Liver (tissue), 9 donors: ENCODE data around the gene RPL21. TPM values are rescaled to one million over a fixed set of nuclear protein-coding genes. Genes with fewer than 3 reads are reported as not detected.
A peak's percentile ranks its signal among the peaks of the same experiment; 100 is the strongest.

ENCODE experiments used
- DNase-seq: peaks from one replicate; pipeline ENCODE4 v3.0.0-alpha.2; 2017; ENCODE audit warnings: low spot score
- H3K27ac ChIP-seq, 2 donors: one replicate each; pipeline ENCODE4 v1.7.0; 2013; ENCODE audit warnings: inconsistent platforms in 2 of 2, low read length in 2 of 2, control low read depth in 1 of 2, low read depth in 1 of 2, mild to moderate bottlenecking in 1 of 2
- H3K27me3 ChIP-seq, 4 donors: one replicate each; pipeline versions ENCODE4 v1.6.1 to v1.7.0; 2013; ENCODE audit warnings: low read length in 3 of 4, inconsistent platforms in 1 of 4, mild to moderate bottlenecking in 1 of 4, moderate library complexity in 1 of 4; ENCODE audit not compliant: control insufficient read depth in 4 of 4, insufficient read depth in 4 of 4
- H3K36me3 ChIP-seq, 4 donors: one replicate each; pipeline versions ENCODE4 v1.6.1 to v1.7.0; 2013; ENCODE audit warnings: low read length in 3 of 4, mild to moderate bottlenecking in 3 of 4, low read depth in 1 of 4, moderate library complexity in 1 of 4; ENCODE audit not compliant: control insufficient read depth in 4 of 4, insufficient read depth in 3 of 4
- H3K4me1 ChIP-seq, 4 donors: one replicate each; pipeline versions ENCODE4 v1.6.1 to v1.7.0; 2013; ENCODE audit warnings: low read length in 3 of 4, mild to moderate bottlenecking in 3 of 4, moderate library complexity in 1 of 4; ENCODE audit not compliant: control insufficient read depth in 4 of 4, insufficient read depth in 4 of 4
- H3K4me3 ChIP-seq, 3 donors: one replicate each; pipeline versions ENCODE4 v1.6.1 to v1.7.0; 2013; ENCODE audit warnings: low read length in 3 of 3, control low read depth in 1 of 3, low read depth in 1 of 3, mild to moderate bottlenecking in 1 of 3
- H3K9ac ChIP-seq, 2 donors: one replicate each; pipeline ENCODE4 v1.7.0; 2013; ENCODE audit warnings: low read length in 2 of 2, mild to moderate bottlenecking in 2 of 2, moderate library complexity in 2 of 2, control low read depth in 1 of 2, low read depth in 1 of 2
- H3K9me3 ChIP-seq, 4 donors: one replicate each; pipeline versions ENCODE4 v1.6.1 to v1.7.0; 2013; ENCODE audit warnings: low read length in 3 of 4; ENCODE audit not compliant: control insufficient read depth in 4 of 4
- ATF3 ChIP-seq: IDR thresholded peaks from 2 replicates; pipeline ENCODE4 v1.6.1; 2016; ENCODE audit warnings: antibody characterized with exemption
- CTCF ChIP-seq: fragments of 150-350 bp; IDR thresholded peaks from 2 replicates; pipeline ENCODE4 v1.5.1; 2017; ENCODE audit warnings: improper control_type of control experiment, low read depth, low read length; ENCODE audit not compliant: missing input control
- EGR1 ChIP-seq, 2 donors: IDR thresholded peaks; 2 replicates each; pipeline ENCODE4 v1.6.1; 2016 to 2018; ENCODE audit warnings: antibody characterized with exemption in 2 of 2, low read depth in 2 of 2
- FOXA1 ChIP-seq: IDR thresholded peaks from 2 replicates; pipeline ENCODE4 v1.6.1; 2016; ENCODE audit warnings: antibody characterized with exemption
- FOXA2 ChIP-seq: IDR thresholded peaks from 2 replicates; pipeline ENCODE4 v1.6.1; 2016; ENCODE audit warnings: antibody characterized with exemption
- HNF4A ChIP-seq, 2 donors: conservative IDR thresholded peaks; 2 replicates each; pipeline ENCODE4 v1.6.1; 2016; ENCODE audit warnings: antibody characterized with exemption in 2 of 2, mild to moderate bottlenecking in 2 of 2
- MAX ChIP-seq: IDR thresholded peaks from 2 replicates; pipeline ENCODE4 v1.6.1; 2016; ENCODE audit warnings: antibody characterized with exemption
- RAD21 ChIP-seq, 2 donors: IDR thresholded peaks; 2 replicates each; pipeline ENCODE4 v1.6.1; 2016; ENCODE audit warnings: antibody characterized with exemption in 2 of 2, mild to moderate bottlenecking in 2 of 2
- REST ChIP-seq: IDR thresholded peaks from 2 replicates; pipeline ENCODE4 v1.6.1; 2016; ENCODE audit warnings: antibody characterized with exemption, mild to moderate bottlenecking
- RXRA ChIP-seq, 2 donors: IDR thresholded peaks; 2 replicates each; pipeline ENCODE4 v1.6.1; 2017 to 2018; ENCODE audit warnings: antibody characterized with exemption in 2 of 2, mild to moderate bottlenecking in 1 of 2
- SP1 ChIP-seq: IDR thresholded peaks from 2 replicates; pipeline ENCODE4 v1.6.1; 2018; ENCODE audit warnings: antibody characterized with exemption, mild to moderate bottlenecking
- TAF1 ChIP-seq: conservative IDR thresholded peaks from 2 replicates; pipeline ENCODE4 v1.6.1; 2016; ENCODE audit warnings: antibody characterized with exemption, mild to moderate bottlenecking
- ZBTB33 ChIP-seq: IDR thresholded peaks from 2 replicates; pipeline ENCODE4 v1.6.1; 2016; ENCODE audit warnings: antibody characterized with exemption
- WGBS: extraction: QIAGEN DNeasy Blood & Tissue Kit; methylation state at CpG from one replicate; pipeline ENCODE4 v1.1.7; 2013; 5-methylcytosine and 5-hydroxymethylcytosine counted together
- polyA plus RNA-seq, 2 donors: library from polyadenylated mRNA; stranded (reverse) in 1 of 2; unstranded in 1 of 2; fragments of 200-250 nt in 1 of 2; fragments of >200 nt in 1 of 2; fragmentation: Nextera tagmentation in 1 of 2; extraction: Ambion mirVana in 1 of 2; gene quantifications; one replicate each; pipeline versions ENCODE4 v1.2.1 to v1.2.3, GENCODE V29; 2013 to 2015
- total RNA-seq, 2 donors: library from RNA; depleted of rRNA; stranded (reverse); fragments of >200 nt; gene quantifications; one replicate each; pipeline ENCODE4 v1.2.3, GENCODE V29; 2014
- donor health status: healthy.
- donor health status: healthy.
- donor health status: healthy.
- donor health status: healthy.
- donor health status: healthy.

RPL21 gene
- total and polyA plus RNA-seq, 4 donors = 206 to 648 (median 442) TPM

- H3K9me3 ChIP-seq = no peaks in the 10 kb centered on the region
- 88% methylated on average over 3 of the region's 3 CpGs for WGBS
- DNase-seq = no peak
- peaks cover 10 to 25% (median 14%) of the 10 kb centered on the region in 4 donors for H3K4me1 ChIP-seq
- H3K27ac ChIP-seq = peak overlapping the region in 1 of 2 donors; percentile 18
- TF ChIP-seq FOXA2 (no peak), HNF4A (conservative IDR thresholded peaks at IDR 0.05) (no peak), ZBTB33 (no peak), EGR1 (IDR thresholded peaks at IDR 0.05; ENCODE audit: low read depth in 2 of 2) (no peak), MAX (no peak)
- H3K4me3 ChIP-seq = no peak overlapping the region
- H3K9ac ChIP-seq = no peak overlapping the region
- no peaks in the 10 kb centered on the region for H3K27me3 ChIP-seq
- H3K36me3 ChIP-seq = peaks cover 9 to 30% (median 26%) of the 10 kb centered on the region in 4 donors
These were observed 5.8 kb downstream of the RPL21 start for GRCh38 chr13:27257233-27257568.

- H3K36me3 ChIP-seq = peaks cover 9 to 30% (median 26%) of the 10 kb centered on the region in 4 donors
- TF ChIP-seq ZBTB33 = no peak
- TF ChIP-seq FOXA2 = no peak
- H3K27me3 ChIP-seq = no peaks in the 10 kb centered on the region
- no peak overlapping the region for H3K4me3 ChIP-seq
- peaks cover 8 to 20% (median 13%) of the 10 kb centered on the region in 4 donors for H3K4me1 ChIP-seq
- H3K9me3 ChIP-seq = no peaks in the 10 kb centered on the region
- H3K27ac ChIP-seq = no peak overlapping the region
- DNase-seq = no peak
- WGBS = 92% methylated on average over 11 of the region's 11 CpGs
- no peak overlapping the region for H3K9ac ChIP-seq
These were observed 6.4 kb downstream of the RPL21 start for GRCh38 chr13:27257648-27258253.

GRCh38 chr13:27258637-27259386, 7.5 kb downstream of the RPL21 start:
- Histone ChIP-seq H3K27me3 (no peaks in the 10 kb centered on the region), H3K27ac (peak overlapping the region in 1 of 2 donors; percentile 33), H3K4me1 (peaks cover 3 to 10% (median 8%) of the 10 kb centered on the region in 4 donors), H3K36me3 (peaks cover 9 to 30% (median 26%) of the 10 kb centered on the region in 4 donors), H3K9ac (no peak overlapping the region), H3K4me3 (no peak overlapping the region), H3K9me3 (no peaks in the 10 kb centered on the region)
- 96% methylated on average over 5 of the region's 5 CpGs for WGBS
- no peak for DNase-seq
- no peak for TF ChIP-seq EGR1 (IDR thresholded peaks at IDR 0.05; ENCODE audit: low read depth in 2 of 2)
- TF ChIP-seq RAD21 (IDR thresholded peaks at IDR 0.05) = no peak
- no peak for TF ChIP-seq FOXA1
- TF ChIP-seq TAF1 = no peak
- no peak for TF ChIP-seq RXRA (IDR thresholded peaks at IDR 0.05)
- TF ChIP-seq CTCF = no peak
- TF ChIP-seq SP1 = no peak
- TF ChIP-seq HNF4A (conservative IDR thresholded peaks at IDR 0.05) = no peak
- no peak for TF ChIP-seq ATF3
- TF ChIP-seq REST = no peak
